K562 (cell line): Measurements from ENCODE around the gene ZNF407. TPM values are rescaled to one million over a fixed set of nuclear protein-coding genes. Genes with fewer than 3 reads are reported as not detected.

Source experiments
- ATAC-seq: fragments of 200-7000 bp; cut with Tn5 transposase; 3 replicates; pipeline ENCODE4 v1.9.1; 2020; ENCODE audit warnings: moderate library complexity
- BruUV-seq: library from RNA; stranded (reverse); fragments of 400-500 nt; replicated peaks from 2 replicates; lab custom pipeline; 2021; lab: Mats Ljungman, UMichigan
- CTCF ChIA-PET: fragments of 300-600 bp; formaldehyde crosslinking; extraction: SDS; loops from one replicate; lab custom pipeline; 2021; ENCODE audit warnings: low intra/inter-chr PET ratio; lab: Yijun Ruan, JAX
- POLR2A ChIA-PET: fragments of 300-600, 350-650 bp; sonication (Branson Sonifier 250); formaldehyde crosslinking; extraction: SDS; loops from one replicate; lab custom pipeline; 2021; ENCODE audit warnings: antibody characterized with exemption, inconsistent platforms; lab: Yijun Ruan, JAX
- DNase-seq, 4 experiments: peaks; one replicate each; pipeline versions ENCODE4 v3.0.0 to v3.0.0-alpha.2; 2011 to 2018; ENCODE audit warnings: low spot score in 3 of 4, mixed read lengths in 3 of 4; ENCODE audit errors: extremely low read depth in 1 of 4
- FAIRE-seq: peaks from 2 replicates; lab custom pipeline; 2011; peaks lifted over from hg19 to GRCh38; lab: Jason Lieb, UNC
- H2AFZ ChIP-seq: 2 replicates; pipeline ENCODE4 v1.6.0; 2011; ENCODE audit warnings: low read depth, low read length, control low read depth, inconsistent platforms
- H3K27ac ChIP-seq: fragments of 200-600 bp; 3 replicates; pipeline ENCODE4 v1.8.0; 2011; ENCODE audit warnings: low read depth, mild to moderate bottlenecking, control low read depth, inconsistent platforms, low read length, moderate library complexity, mixed read lengths; ENCODE audit errors: extremely low read depth
- H3K27me3 ChIP-seq, 2 experiments: fragments of 300-600 bp in 1 of 2; 2 replicates in 1 of 2; 3 replicates in 1 of 2; pipeline versions ENCODE4 v1.6.0 to v1.8.0; 2011; ENCODE audit warnings: inconsistent platforms in 2 of 2, low read length in 2 of 2, mild to moderate bottlenecking in 1 of 2, mixed read lengths in 1 of 2, moderate library complexity in 1 of 2; ENCODE audit not compliant: control insufficient read depth in 2 of 2, insufficient read depth in 2 of 2
- H3K36me3 ChIP-seq: fragments of 300-600 bp; 3 replicates; pipeline ENCODE4 v1.8.0; 2011; ENCODE audit warnings: mild to moderate bottlenecking, low read length, inconsistent platforms; ENCODE audit not compliant: control insufficient read depth, insufficient read depth
- H3K4me1 ChIP-seq, 2 experiments: fragments of 200-600 bp in 1 of 2; replicated peaks in 1 of 2; 2 replicates in 1 of 2; 3 replicates in 1 of 2; pipeline versions ENCODE4 v1.5.1 to v1.8.0; 2011; ENCODE audit warnings: inconsistent platforms in 2 of 2, low read length in 2 of 2, mild to moderate bottlenecking in 1 of 2, mixed read lengths in 1 of 2, moderate library complexity in 1 of 2; ENCODE audit not compliant: control insufficient read depth in 2 of 2, insufficient read depth in 2 of 2
- H3K4me2 ChIP-seq: 2 replicates; pipeline ENCODE4 v1.6.1; 2011; ENCODE audit warnings: low read length, control low read depth, inconsistent platforms, mixed read lengths; ENCODE audit not compliant: insufficient read depth
- H3K4me3 ChIP-seq: fragments of 200-600 bp; sonication (generic), shearing (Covaris generic); 2 replicates; pipeline ENCODE4 v1.5.1; 2016; ENCODE audit warnings: control low read depth, inconsistent platforms
- H3K79me2 ChIP-seq: fragments of 200-600 bp; 3 replicates; pipeline ENCODE4 v1.8.0; 2011; ENCODE audit warnings: low read length, inconsistent platforms; ENCODE audit not compliant: control insufficient read depth, insufficient read depth
- H3K9ac ChIP-seq, 2 experiments: 2 replicates each; pipeline versions ENCODE4 v1.6.0 to v1.6.1; 2011; ENCODE audit warnings: low read depth in 2 of 2, low read length in 2 of 2, control low read depth in 1 of 2, inconsistent platforms in 1 of 2, mild to moderate bottlenecking in 1 of 2, mixed read lengths in 1 of 2; ENCODE audit not compliant: insufficient read depth in 1 of 2
- H3K9me1 ChIP-seq: one replicate; pipeline ENCODE4 v1.6.0; 2011; ENCODE audit warnings: inconsistent platforms, mild to moderate bottlenecking, low read length, moderate library complexity; ENCODE audit not compliant: control insufficient read depth, insufficient read depth
- H3K9me3 ChIP-seq: replicated peaks from 2 replicates; pipeline ENCODE4 v1.5.1; 2011; ENCODE audit warnings: low read depth, low read length, inconsistent platforms; ENCODE audit not compliant: control insufficient read depth, insufficient read depth
- H4K20me1 ChIP-seq: replicated peaks from 2 replicates; pipeline ENCODE4 v1.6.1; 2011; ENCODE audit warnings: low read length, inconsistent platforms, mixed read lengths; ENCODE audit not compliant: control insufficient read depth, insufficient read depth
- CCNT2 ChIP-seq: IDR thresholded peaks from 2 replicates; pipeline ENCODE4 v1.6.1; 2011; ENCODE audit warnings: borderline replicate concordance, low read depth, mild to moderate bottlenecking, moderate library complexity, mixed read lengths, low read length; ENCODE audit not compliant: insufficient read length; ENCODE audit errors: extremely low read depth
- CHCHD3 ChIP-seq: fragments of 250-450 bp; sonication (Bioruptor Pico); IDR thresholded peaks from 2 replicates; pipeline ENCODE4 v2.1.2; 2022; ENCODE audit warnings: mild to moderate bottlenecking
- FOXA3 ChIP-seq, 2 experiments: fragments of 450-650 bp in 1 of 2; sonication (generic) in 1 of 2; formaldehyde crosslinking; IDR thresholded peaks in 1 of 2; conservative IDR thresholded peaks in 1 of 2; 2 replicates each; pipeline versions ENCODE4 v1.4.0 to v1.8.0; 2020 to 2022; ENCODE audit warnings: mild to moderate bottlenecking in 2 of 2, missing genetic modification reagents in 1 of 2
- MEF2D ChIP-seq: conservative IDR thresholded peaks from 2 replicates; pipeline ENCODE4 v1.6.1; 2016; ENCODE audit warnings: low read depth, missing genetic modification characterization, missing compliant biosample characterization
- RAD21 ChIP-seq, 2 experiments: fragments of 250-450 bp in 1 of 2; fragments of 450-650 bp in 1 of 2; sonication (Bioruptor Pico) in 1 of 2; formaldehyde crosslinking in 1 of 2; IDR thresholded peaks in 1 of 2; conservative IDR thresholded peaks in 1 of 2; 2 replicates each; pipeline versions ENCODE4 v1.4.0 to v1.8.0; 2020 to 2022; ENCODE audit warnings: mild to moderate bottlenecking in 2 of 2, moderate library complexity in 1 of 2
- RBM17 ChIP-seq: fragments of 200-400 bp; formaldehyde crosslinking; IDR thresholded peaks from 2 replicates; pipeline ENCODE4 v1.6.1; 2017; ENCODE audit warnings: low read depth, mild to moderate bottlenecking, low read length, borderline replicate concordance
- SOX6 ChIP-seq: fragments of 450-650 bp; IDR thresholded peaks from 2 replicates; pipeline ENCODE4 v1.6.1; 2014; ENCODE audit warnings: mild to moderate bottlenecking
- SPI1 ChIP-seq: IDR thresholded peaks from 2 replicates; pipeline ENCODE4 v1.6.1; 2011; ENCODE audit warnings: low read depth, low read length, control low read depth, borderline replicate concordance
- XRCC4 ChIP-seq: IDR thresholded peaks from one replicate; pipeline ENCODE4 v1.6.1; 2011; ENCODE audit not compliant: insufficient read depth, insufficient read length; ENCODE audit errors: extremely low read depth
- ZNF133 ChIP-seq: fragments of 250-450 bp; sonication (Bioruptor Pico); IDR thresholded peaks from 2 replicates; pipeline ENCODE4 v1.4.0; 2020; ENCODE audit warnings: mild to moderate bottlenecking
- ZNF780A ChIP-seq: fragments of 250-450 bp; sonication (Bioruptor Pico); IDR thresholded peaks from 2 replicates; pipeline ENCODE4 v1.5.0; 2021; ENCODE audit warnings: mild to moderate bottlenecking
- WGBS: fragments of 100-300 bp; shearing (Covaris generic); methylation state at CpG from one replicate; pipeline ENCODE4 v1.1.6; 2016; ENCODE audit warnings: low coverage, mixed read lengths; ENCODE audit not compliant: insufficient coverage; ENCODE audit errors: missing lambda C conversion rate; 5-methylcytosine and 5-hydroxymethylcytosine counted together
- in situ Hi-C: fragments of 300-500 bp; cut with MboI; formaldehyde crosslinking; loops from 4 replicates; pipeline ENCODE4 v1.15.0; 2018; ENCODE audit warnings: inconsistent platforms, mixed read lengths
- intact Hi-C: fragments of 100-400 bp; cut with micrococcal nuclease; formaldehyde crosslinking; loops from 2 replicates; pipeline ENCODE4 v1.14.2; 2022
- polyA plus RNA-seq, 8 experiments: library from polyadenylated mRNA; depleted of rRNA in 4 of 8; stranded (reverse) in 5 of 8; unstranded in 3 of 8; fragments of >200 nt; fragmentation: Nextera tagmentation in 2 of 8; fragmentation: Illumina TruSeq in 1 of 8; extraction: Ambion mirVana in 2 of 8; extraction: Trizol in 1 of 8; gene quantifications; 2 replicates each; pipeline versions ENCODE4 v1.2.1 to v1.2.3, GENCODE V29; 2011 to 2014; ENCODE audit warnings: inconsistent platforms in 1 of 8, missing spikeins in 1 of 8
- total RNA-seq, 7 experiments: library from RNA; depleted of rRNA in 6 of 7; stranded (reverse); fragments of >200 nt in 6 of 7; fragmentation: Illumina TruSeq in 2 of 7; extraction: Trizol in 2 of 7; gene quantifications; 2 replicates each; pipeline versions ENCODE4 v1.2.1 to v1.2.3, GENCODE V29; 2011 to 2021; ENCODE audit warnings: low replicate concordance in 1 of 7
- TF ChIP-seq, protein P1 (sequence below): fragments of 450-650 bp; conservative IDR thresholded peaks from 2 replicates; pipeline ENCODE4 v1.6.1; 2016; ENCODE audit warnings: missing genetic modification characterization, low read depth, mild to moderate bottlenecking, missing compliant biosample characterization, moderate library complexity
- TF ChIP-seq, protein P2 (sequence below): fragments of 450-650 bp; IDR thresholded peaks from 2 replicates; pipeline ENCODE4 v1.6.1; 2018; ENCODE audit warnings: mild to moderate bottlenecking, low read depth; ENCODE audit not compliant: partially characterized antibody
- TF ChIP-seq, protein P3 (sequence below): sonication (generic); formaldehyde crosslinking; IDR thresholded peaks from 2 replicates; pipeline ENCODE4 v1.8.0; 2022; ENCODE audit warnings: mild to moderate bottlenecking, low read depth, missing genetic modification reagents

The ZNF407 gene
- total and polyA plus RNA-seq, 9 of the 15 experiments (the other 6 are each of a cell fraction or from before 2014, with no cell fraction given), result 0.21 to 5.4 (median 2.3) TPM

DNA sequence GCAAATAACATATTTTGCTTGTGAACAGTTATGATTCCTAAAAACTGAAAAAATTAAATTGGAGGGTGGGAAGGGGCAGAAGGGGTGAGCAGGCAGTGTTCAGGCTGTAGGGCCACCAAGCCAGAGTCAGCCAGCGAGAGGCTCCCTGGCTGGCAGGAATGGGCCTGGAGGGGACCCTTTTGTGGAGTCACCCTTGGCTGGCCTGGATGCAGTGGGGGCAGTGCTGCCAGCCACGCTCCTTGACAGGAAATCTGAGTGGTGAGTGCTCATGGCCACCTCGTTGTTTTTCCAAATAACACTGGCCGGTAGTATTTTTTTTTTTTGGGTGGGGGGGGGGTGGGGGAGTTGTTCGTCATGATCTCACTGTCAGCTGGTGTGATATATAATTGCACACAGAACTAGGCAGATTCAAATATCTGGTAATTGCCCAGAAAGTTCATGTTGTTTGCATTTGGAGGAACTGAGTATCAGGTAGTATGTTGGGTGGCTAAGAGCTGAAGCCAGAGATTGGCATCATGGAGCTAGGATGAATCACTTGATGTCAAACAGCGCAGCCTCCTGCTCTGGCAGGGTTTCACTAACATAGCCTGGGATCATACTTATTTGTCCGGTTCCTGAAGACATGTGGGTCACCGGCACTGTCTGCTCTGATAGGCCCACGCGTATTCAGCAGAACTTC lies 451.2 kb downstream of the ZNF407 start:
- H3K4me1 ChIP-seq, result no peaks in the 10 kb centered on the region
- no peak overlapping the region for H3K9ac ChIP-seq
- POLR2A ChIA-PET, result no interaction called here
- DNase-seq (no peak), FAIRE-seq (no peak), ATAC-seq (no peak)
- in situ Hi-C loops, result no loop called here
- no peaks in the 10 kb centered on the region for H3K27me3 ChIP-seq
- H3K36me3 ChIP-seq, result no peaks in the 10 kb centered on the region
- no peaks in the 10 kb centered on the region for H3K79me2 ChIP-seq
- CTCF ChIA-PET, result no interaction called here
- no peak overlapping the region for H3K27ac ChIP-seq
- H3K9me3 ChIP-seq, result no peaks in the 10 kb centered on the region
- H4K20me1 ChIP-seq, result no peaks in the 10 kb centered on the region
- H3K9me1 ChIP-seq, result no peaks in the 10 kb centered on the region
- H3K4me2 ChIP-seq, result no peak overlapping the region
- no peak overlapping the region for H3K4me3 ChIP-seq
- no peak overlapping the region for H2AFZ ChIP-seq
- TF ChIP-seq, protein P1, sequence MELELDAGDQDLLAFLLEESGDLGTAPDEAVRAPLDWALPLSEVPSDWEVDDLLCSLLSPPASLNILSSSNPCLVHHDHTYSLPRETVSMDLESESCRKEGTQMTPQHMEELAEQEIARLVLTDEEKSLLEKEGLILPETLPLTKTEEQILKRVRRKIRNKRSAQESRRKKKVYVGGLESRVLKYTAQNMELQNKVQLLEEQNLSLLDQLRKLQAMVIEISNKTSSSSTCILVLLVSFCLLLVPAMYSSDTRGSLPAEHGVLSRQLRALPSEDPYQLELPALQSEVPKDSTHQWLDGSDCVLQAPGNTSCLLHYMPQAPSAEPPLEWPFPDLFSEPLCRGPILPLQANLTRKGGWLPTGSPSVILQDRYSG (tag), result no peak
- TF ChIP-seq, protein P2, sequence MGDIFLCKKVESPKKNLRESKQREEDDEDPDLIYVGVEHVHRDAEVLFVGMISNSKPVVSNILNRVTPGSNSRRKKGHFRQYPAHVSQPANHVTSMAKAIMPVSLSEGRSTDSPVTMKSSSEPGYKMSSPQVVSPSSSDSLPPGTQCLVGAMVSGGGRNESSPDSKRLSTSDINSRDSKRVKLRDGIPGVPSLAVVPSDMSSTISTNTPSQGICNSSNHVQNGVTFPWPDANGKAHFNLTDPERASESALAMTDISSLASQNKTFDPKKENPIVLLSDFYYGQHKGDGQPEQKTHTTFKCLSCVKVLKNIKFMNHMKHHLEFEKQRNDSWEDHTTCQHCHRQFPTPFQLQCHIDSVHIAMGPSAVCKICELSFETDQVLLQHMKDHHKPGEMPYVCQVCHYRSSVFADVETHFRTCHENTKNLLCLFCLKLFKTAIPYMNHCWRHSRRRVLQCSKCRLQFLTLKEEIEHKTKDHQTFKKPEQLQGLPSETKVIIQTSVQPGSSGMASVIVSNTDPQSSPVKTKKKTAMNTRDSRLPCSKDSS, result no peak
- TF ChIP-seq SPI1 (no peak), RBM17 (no peak), SOX6 (no peak), XRCC4 (no peak), CCNT2 (no peak), CHCHD3 (CRISPR knock-in tag) (no peak), ZNF780A (CRISPR knock-in tag) (no peak), MEF2D (tag) (no peak), FOXA3 (CRISPR knock-in tag; conservative IDR thresholded peaks at IDR 0.05 in 1 of 2, IDR thresholded peaks at IDR 0.05 in 1 of 2) (no peak), RAD21 (CRISPR knock-in tag; conservative IDR thresholded peaks at IDR 0.05 in 1 of 2, IDR thresholded peaks at IDR 0.05 in 1 of 2) (no peak), ZNF133 (CRISPR knock-in tag) (no peak)
- TF ChIP-seq, protein P3, sequence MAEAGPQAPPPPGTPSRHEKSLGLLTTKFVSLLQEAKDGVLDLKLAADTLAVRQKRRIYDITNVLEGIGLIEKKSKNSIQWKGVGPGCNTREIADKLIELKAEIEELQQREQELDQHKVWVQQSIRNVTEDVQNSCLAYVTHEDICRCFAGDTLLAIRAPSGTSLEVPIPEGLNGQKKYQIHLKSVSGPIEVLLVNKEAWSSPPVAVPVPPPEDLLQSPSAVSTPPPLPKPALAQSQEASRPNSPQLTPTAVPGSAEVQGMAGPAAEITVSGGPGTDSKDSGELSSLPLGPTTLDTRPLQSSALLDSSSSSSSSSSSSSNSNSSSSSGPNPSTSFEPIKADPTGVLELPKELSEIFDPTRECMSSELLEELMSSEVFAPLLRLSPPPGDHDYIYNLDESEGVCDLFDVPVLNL, result no peak
- intact Hi-C loops, result no loop called here
- BruUV-seq, result no TSS peak
- whole genome bisulfite sequencing, result 40% methylated on average over 8 of the region's 10 CpGs
